ENCODE data around the gene HMCN1.

HMCN1 gene

GRCh38 chr1:186054003-186054402 is 319.8 kb downstream of the HMCN1 start:
- TF ChIP-seq CTCF (IDR thresholded peaks at IDR 0.05; ENCODE audit: low read depth, low read length, missing control alignments): no peak
- no peak overlapping the region for H3K4me3 ChIP-seq (ENCODE audit: low read depth, low read length)
- no peak for DNase-seq (ENCODE audit: low read depth)

- no peak for DNase-seq (ENCODE audit: low read depth)
- no peak for TF ChIP-seq CTCF (IDR thresholded peaks at IDR 0.05; ENCODE audit: low read depth, low read length, missing control alignments)
- no peak overlapping the region for H3K4me3 ChIP-seq (ENCODE audit: low read depth, low read length)
Measured at GRCh38 chr1:186054932-186055331, 320.7 kb downstream of the HMCN1 start.

GRCh38 chr1:186055846-186056245 is 321.7 kb downstream of the HMCN1 start:
- H3K4me3 ChIP-seq (ENCODE audit: low read depth, low read length): no peak overlapping the region
- TF ChIP-seq CTCF (IDR thresholded peaks at IDR 0.05; ENCODE audit: low read depth, low read length, missing control alignments): no peak
- no peak for DNase-seq (ENCODE audit: low read depth)

- H3K4me3 ChIP-seq (ENCODE audit: low read depth, low read length): no peak overlapping the region
- DNase-seq (ENCODE audit: low read depth): no peak
- TF ChIP-seq CTCF (IDR thresholded peaks at IDR 0.05; ENCODE audit: low read depth, low read length, missing control alignments): no peak
Measured at GRCh38 chr1:186057086-186057485, 322.9 kb downstream of the HMCN1 start.

GRCh38 chr1:186059311-186059710 is 325.1 kb downstream of the HMCN1 start:
- DNase-seq (ENCODE audit: low read depth): no peak
- no peak overlapping the region for H3K4me3 ChIP-seq (ENCODE audit: low read depth, low read length)
- TF ChIP-seq CTCF (IDR thresholded peaks at IDR 0.05; ENCODE audit: low read depth, low read length, missing control alignments): no peak

GRCh38 chr1:186059752-186060151 is 325.6 kb downstream of the HMCN1 start:
- DNase-seq (ENCODE audit: low read depth): no peak
- no peak overlapping the region for H3K4me3 ChIP-seq (ENCODE audit: low read depth, low read length)
- TF ChIP-seq CTCF (IDR thresholded peaks at IDR 0.05; ENCODE audit: low read depth, low read length, missing control alignments): no peak

GRCh38 chr1:186060226-186060625 is 326.0 kb downstream of the HMCN1 start:
- no peak for DNase-seq (ENCODE audit: low read depth)
- no peak overlapping the region for H3K4me3 ChIP-seq (ENCODE audit: low read depth, low read length)
- TF ChIP-seq CTCF (IDR thresholded peaks at IDR 0.05; ENCODE audit: low read depth, low read length, missing control alignments): no peak

Data from GM12864 (cell line).